Measurements from ENCODE around the gene ALDH3A2.

ALDH3A2 gene

DNA sequence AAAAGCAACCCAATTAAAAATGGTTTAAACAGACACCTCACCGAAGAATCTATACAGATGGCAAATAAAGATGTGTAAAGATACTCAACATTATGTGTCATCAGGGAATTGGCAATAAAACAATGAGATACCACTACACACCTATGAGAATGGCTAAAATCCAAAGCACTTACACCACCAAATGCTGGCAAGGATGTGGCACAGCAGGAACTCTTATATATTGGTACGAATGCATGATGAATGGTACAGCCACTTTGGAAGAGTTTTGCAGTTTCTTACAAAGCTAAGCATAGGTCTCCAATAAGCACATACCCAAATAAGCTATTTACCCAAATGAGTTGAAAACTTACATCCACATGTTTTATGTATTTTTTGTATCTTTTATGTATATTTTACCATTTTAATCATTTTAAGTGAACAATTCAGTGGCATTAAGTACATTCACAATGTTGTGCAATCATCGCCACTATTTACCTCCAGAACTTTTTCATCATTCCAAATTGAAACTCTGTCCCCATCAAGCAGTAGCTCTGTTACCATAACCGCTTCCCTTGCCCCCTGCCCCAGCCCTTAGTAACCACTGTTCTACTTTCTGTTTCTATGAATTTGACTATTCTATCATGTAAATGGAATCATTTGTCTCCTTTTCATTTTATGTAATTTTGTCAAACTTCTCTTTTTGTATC, 6.7 kb upstream of the ALDH3A2 start:
- no peak for TF ChIP-seq CTCF (IDR thresholded peaks at IDR 0.05; ENCODE audit: low read depth, low read length, missing control alignments)
- no peak for DNase-seq (ENCODE audit: extremely low read depth, low read depth)
- no peak overlapping the region for H3K4me3 ChIP-seq (replicated peaks; ENCODE audit: low read depth, low read length)

- DNase-seq (ENCODE audit: extremely low read depth, low read depth): no peak
- H3K4me3 ChIP-seq (replicated peaks; ENCODE audit: low read depth, low read length): no peak overlapping the region
- TF ChIP-seq CTCF (IDR thresholded peaks at IDR 0.05; ENCODE audit: low read depth, low read length, missing control alignments): no peak
Measured at GRCh38 chr17:19642373-19642893, 6.1 kb upstream of the ALDH3A2 start.

- no peak for TF ChIP-seq CTCF (IDR thresholded peaks at IDR 0.05; ENCODE audit: low read depth, low read length, missing control alignments)
- H3K4me3 ChIP-seq (replicated peaks; ENCODE audit: low read depth, low read length): no peak overlapping the region
- DNase-seq (ENCODE audit: extremely low read depth, low read depth): no peak
Measured at GRCh38 chr17:19644493-19645210, 3.9 kb upstream of the ALDH3A2 start.

GRCh38 chr17:19645734-19646201, 2.8 kb upstream of the ALDH3A2 start:
- DNase-seq (ENCODE audit: extremely low read depth, low read depth): no peak
- peak; percentile 67 for TF ChIP-seq CTCF (IDR thresholded peaks at IDR 0.05; ENCODE audit: low read depth, low read length, missing control alignments)
- no peak overlapping the region for H3K4me3 ChIP-seq (replicated peaks; ENCODE audit: low read depth, low read length)

DNA sequence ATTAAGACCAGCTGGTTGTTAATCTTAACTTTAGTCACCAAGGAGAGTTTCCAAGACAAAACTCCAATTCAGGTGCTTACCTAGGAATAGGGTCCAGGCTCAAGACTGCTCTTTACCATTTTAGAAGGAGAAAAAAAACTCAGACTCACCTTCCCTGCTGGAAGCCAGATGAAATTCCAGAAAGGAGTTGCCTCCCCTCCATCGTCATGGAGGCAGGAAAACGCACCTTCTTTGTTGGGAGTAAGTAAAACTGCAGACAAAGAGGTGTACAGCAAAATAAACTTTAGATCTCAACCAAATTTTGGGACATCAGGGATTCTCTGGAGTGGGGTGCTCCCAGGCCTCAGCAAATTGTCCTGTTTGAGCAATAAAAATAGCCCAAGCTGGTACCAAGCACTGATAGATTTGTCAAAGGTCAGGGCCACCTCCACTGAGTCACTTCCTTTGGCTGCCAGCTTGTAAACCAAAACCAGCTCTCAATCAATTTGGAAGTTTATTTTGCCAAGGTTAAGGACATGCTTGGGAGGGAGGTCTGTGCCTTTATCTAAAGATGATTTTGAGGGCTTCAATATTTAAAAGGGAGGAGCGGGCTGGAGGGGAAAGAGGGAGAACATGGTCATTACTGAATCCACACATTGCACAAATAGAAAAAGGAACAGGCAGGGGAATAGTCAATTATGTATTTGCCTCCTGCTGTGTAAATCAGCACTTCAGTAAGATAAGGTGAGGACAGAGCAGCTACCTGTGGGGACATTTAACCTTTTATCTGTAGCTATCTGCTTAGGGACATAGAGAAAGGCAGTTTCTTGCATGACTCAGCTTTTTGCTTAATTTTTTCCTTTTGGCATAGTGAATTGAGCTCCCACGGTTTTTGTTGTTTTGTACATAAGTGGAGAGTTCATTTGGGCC, 1.5 kb upstream of the ALDH3A2 start:
- no peak overlapping the region for H3K4me3 ChIP-seq (replicated peaks; ENCODE audit: low read depth, low read length)
- no peak for TF ChIP-seq CTCF (IDR thresholded peaks at IDR 0.05; ENCODE audit: low read depth, low read length, missing control alignments)
- DNase-seq (ENCODE audit: extremely low read depth, low read depth): no peak

- no peak for TF ChIP-seq CTCF (IDR thresholded peaks at IDR 0.05; ENCODE audit: low read depth, low read length, missing control alignments)
- H3K4me3 ChIP-seq (replicated peaks; ENCODE audit: low read depth, low read length): peak overlapping the region; percentile 72
- DNase-seq (ENCODE audit: extremely low read depth, low read depth): no peak
Measured at GRCh38 chr17:19647697-19648474, 665 bp upstream of the ALDH3A2 start.
